GM12891 (cell line): ENCODE data around the gene CMTM2.

ENCODE experiments used
- PAX5 ChIP-seq: IDR thresholded peaks from 2 replicates; pipeline ENCODE4 v1.6.1; 2011; ENCODE audit warnings: low read length, moderate library complexity, mild to moderate bottlenecking; ENCODE audit not compliant: insufficient read depth, severe bottlenecking
- POLR2A ChIP-seq: IDR thresholded peaks from 2 replicates; pipeline ENCODE4 v1.6.1; 2011; ENCODE audit warnings: low read depth, low read length, control low read depth
- POLR2AphosphoS5 ChIP-seq: IDR thresholded peaks from 2 replicates; pipeline ENCODE4 v1.6.1; 2011; ENCODE audit warnings: low read depth, low read length, control low read depth

GRCh38 chr16:66569131-66569530 lies 10.1 kb upstream of the CMTM2 start:
- TF ChIP-seq POLR2A, result no peak
- TF ChIP-seq PAX5, result no peak
- TF ChIP-seq POLR2AphosphoS5, result no peak
